ENCODE data around the gene TMEM86B. TPM values are rescaled to one million over a fixed set of nuclear protein-coding genes. Genes with fewer than 3 reads are reported as not detected.

The TMEM86B gene
- 0.98 and 1.5 TPM in 2 replicates for total RNA-seq (2014; rRNA removed)
- polyA plus RNA-seq (2012), result 0.90 TPM

GRCh38 chr19:55228403-55229031, at the start of gene TMEM86B:
TMEM86B (minus strand) TSS chr19:55228763; CDS start chr19:55228741, 22 bp downstream.
- no peak for DNase-seq (ENCODE audit: low read depth)

GRCh38 chr19:55277494-55277893, 48.9 kb upstream of the TMEM86B start:
- no peak for DNase-seq (ENCODE audit: low read depth)

GRCh38 chr19:55276720-55277430, 48.3 kb upstream of the TMEM86B start:
- DNase-seq (ENCODE audit: low read depth), result no peak

GRCh38 chr19:55275851-55276719, 47.5 kb upstream of the TMEM86B start:
- DNase-seq (ENCODE audit: low read depth), result no peak

GRCh38 chr19:55273978-55274707, 45.6 kb upstream of the TMEM86B start:
- DNase-seq (ENCODE audit: low read depth), result no peak

- DNase-seq (ENCODE audit: low read depth), result no peak
Measured at GRCh38 chr19:55272142-55272541, 43.6 kb upstream of the TMEM86B start.

- no peak for DNase-seq (ENCODE audit: low read depth)
Measured at GRCh38 chr19:55270172-55270942, 41.8 kb upstream of the TMEM86B start.

GRCh38 chr19:55269299-55269698, 40.7 kb upstream of the TMEM86B start:
- no peak for DNase-seq (ENCODE audit: low read depth)

- DNase-seq (ENCODE audit: low read depth), result no peak
Measured at GRCh38 chr19:55266840-55267239, 38.3 kb upstream of the TMEM86B start.

- DNase-seq (ENCODE audit: low read depth), result no peak
Measured at GRCh38 chr19:55266404-55266803, 37.8 kb upstream of the TMEM86B start.

- DNase-seq (ENCODE audit: low read depth), result no peak
Measured at GRCh38 chr19:55265723-55266386, 37.3 kb upstream of the TMEM86B start.

- no peak for DNase-seq (ENCODE audit: low read depth)
Measured at GRCh38 chr19:55265173-55265572, 36.6 kb upstream of the TMEM86B start.

GRCh38 chr19:55264531-55264930, 36.0 kb upstream of the TMEM86B start:
- no peak for DNase-seq (ENCODE audit: low read depth)

- DNase-seq (ENCODE audit: low read depth), result no peak
Measured at GRCh38 chr19:55262359-55262758, 33.8 kb upstream of the TMEM86B start.

- no peak for DNase-seq (ENCODE audit: low read depth)
Measured at GRCh38 chr19:55261671-55262126, 33.1 kb upstream of the TMEM86B start.

- no peak for DNase-seq (ENCODE audit: low read depth)
Measured at GRCh38 chr19:55259540-55260210, 31.1 kb upstream of the TMEM86B start.

- peak; percentile 99 for DNase-seq (ENCODE audit: low read depth)
Measured at GRCh38 chr19:55258828-55259539, 30.4 kb upstream of the TMEM86B start, which contains the start of gene PPP6R1. PPP6R1 (minus strand) TSS chr19:55259017; CDS start chr19:55247103, 11,914 bp downstream.

GRCh38 chr19:55258476-55258827, 29.9 kb upstream of the TMEM86B start:
- DNase-seq (ENCODE audit: low read depth), result no peak

Measured in LHCN-M2 (cell line).